GM06990 (cell line): ENCODE data around the gene RALGDS.

Experiments
- DNase-seq: peaks from one replicate; pipeline ENCODE4 v3.0.0-alpha.2; 2011; ENCODE audit not compliant: insufficient read length; ENCODE audit errors: extremely low read depth
- H3K27me3 ChIP-seq: replicated peaks from 2 replicates; pipeline ENCODE4 v1.6.0; 2011; ENCODE audit warnings: low read length; ENCODE audit not compliant: control insufficient read depth, insufficient read depth
- H3K36me3 ChIP-seq: 2 replicates; pipeline ENCODE4 v1.5.1; 2011; ENCODE audit warnings: low read length; ENCODE audit not compliant: control insufficient read depth, insufficient read depth
- H3K4me3 ChIP-seq: replicated peaks from 2 replicates; pipeline ENCODE4 v1.5.1; 2011; ENCODE audit warnings: low read depth, mild to moderate bottlenecking, control low read depth, low read length
- TF ChIP-seq, protein P1 (sequence below): IDR thresholded peaks from 2 replicates; pipeline ENCODE4 v1.5.1; 2011; ENCODE audit warnings: low read length, control low read depth, mild to moderate bottlenecking, inconsistent platforms; ENCODE audit not compliant: insufficient read depth, poor library complexity, severe bottlenecking

The RALGDS gene

DNA sequence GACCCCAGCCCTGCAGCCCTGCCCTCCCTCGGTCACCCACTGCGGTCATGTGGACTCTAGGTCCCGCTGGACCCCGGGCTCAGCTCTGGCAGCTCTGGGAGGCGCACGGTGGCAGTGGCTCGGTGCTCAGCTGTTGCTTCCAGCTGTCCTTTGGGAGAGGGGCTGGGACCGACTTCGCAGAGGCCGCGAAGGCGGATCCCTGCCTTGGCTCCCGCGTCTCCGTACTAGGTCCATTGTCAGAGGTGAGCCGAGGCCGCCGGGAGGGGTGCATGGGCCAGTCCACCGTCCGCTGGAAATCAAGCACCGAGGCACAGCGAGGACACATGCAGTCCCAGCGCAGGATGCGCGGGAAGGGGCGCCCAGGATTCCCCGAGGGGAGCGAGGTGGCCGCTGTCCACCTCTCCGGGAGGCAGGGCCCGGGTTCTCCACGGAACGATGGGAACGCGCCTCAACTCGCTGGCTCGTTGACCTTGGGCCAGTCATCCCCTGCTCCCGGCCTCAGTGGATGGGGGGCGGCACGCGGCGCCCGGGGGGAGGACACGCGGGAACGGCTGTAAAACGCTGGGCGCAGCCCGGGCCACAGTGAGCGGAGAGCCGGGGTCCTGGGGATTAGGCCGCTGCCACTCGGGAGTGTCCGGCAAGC, 41.9 kb upstream of the RALGDS start:
- Histone ChIP-seq H3K36me3 (no peaks in the 10 kb centered on the region), H3K27me3 (no peaks in the 10 kb centered on the region; the same call in 1 of the 2 replicates), H3K4me3 (peak overlapping the region; percentile 60)
- no peak for DNase-seq
- TF ChIP-seq, protein P1, sequence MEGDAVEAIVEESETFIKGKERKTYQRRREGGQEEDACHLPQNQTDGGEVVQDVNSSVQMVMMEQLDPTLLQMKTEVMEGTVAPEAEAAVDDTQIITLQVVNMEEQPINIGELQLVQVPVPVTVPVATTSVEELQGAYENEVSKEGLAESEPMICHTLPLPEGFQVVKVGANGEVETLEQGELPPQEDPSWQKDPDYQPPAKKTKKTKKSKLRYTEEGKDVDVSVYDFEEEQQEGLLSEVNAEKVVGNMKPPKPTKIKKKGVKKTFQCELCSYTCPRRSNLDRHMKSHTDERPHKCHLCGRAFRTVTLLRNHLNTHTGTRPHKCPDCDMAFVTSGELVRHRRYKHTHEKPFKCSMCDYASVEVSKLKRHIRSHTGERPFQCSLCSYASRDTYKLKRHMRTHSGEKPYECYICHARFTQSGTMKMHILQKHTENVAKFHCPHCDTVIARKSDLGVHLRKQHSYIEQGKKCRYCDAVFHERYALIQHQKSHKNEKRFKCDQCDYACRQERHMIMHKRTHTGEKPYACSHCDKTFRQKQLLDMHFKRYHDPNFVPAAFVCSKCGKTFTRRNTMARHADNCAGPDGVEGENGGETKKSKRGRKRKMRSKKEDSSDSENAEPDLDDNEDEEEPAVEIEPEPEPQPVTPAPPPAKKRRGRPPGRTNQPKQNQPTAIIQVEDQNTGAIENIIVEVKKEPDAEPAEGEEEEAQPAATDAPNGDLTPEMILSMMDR = no peak

DNA sequence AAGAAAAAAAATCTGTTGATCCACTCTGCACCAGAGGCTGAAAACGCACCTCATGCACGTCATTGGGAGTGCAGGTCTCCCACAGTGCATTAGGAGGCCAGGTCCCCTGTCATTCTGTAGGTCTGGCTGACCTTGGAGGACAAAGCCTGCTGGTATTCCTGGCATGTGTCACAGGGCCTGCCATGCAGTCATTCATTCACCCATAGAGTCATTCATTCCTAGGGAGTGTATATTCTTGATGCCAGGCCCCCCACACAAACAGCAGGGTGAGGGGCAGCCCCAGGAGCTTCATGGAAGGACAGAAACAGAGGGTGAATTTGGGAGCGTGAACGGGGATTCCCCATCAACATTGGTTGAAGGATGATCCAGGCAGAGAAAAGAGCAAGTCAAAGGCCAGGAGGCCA, 40.5 kb upstream of the RALGDS start:
- Histone ChIP-seq H3K36me3 (no peaks in the 10 kb centered on the region), H3K4me3 (no peak overlapping the region), H3K27me3 (no peaks in the 10 kb centered on the region; the same call in 1 of the 2 replicates)
- no peak for DNase-seq
- TF ChIP-seq, protein P1 = no peak

DNA sequence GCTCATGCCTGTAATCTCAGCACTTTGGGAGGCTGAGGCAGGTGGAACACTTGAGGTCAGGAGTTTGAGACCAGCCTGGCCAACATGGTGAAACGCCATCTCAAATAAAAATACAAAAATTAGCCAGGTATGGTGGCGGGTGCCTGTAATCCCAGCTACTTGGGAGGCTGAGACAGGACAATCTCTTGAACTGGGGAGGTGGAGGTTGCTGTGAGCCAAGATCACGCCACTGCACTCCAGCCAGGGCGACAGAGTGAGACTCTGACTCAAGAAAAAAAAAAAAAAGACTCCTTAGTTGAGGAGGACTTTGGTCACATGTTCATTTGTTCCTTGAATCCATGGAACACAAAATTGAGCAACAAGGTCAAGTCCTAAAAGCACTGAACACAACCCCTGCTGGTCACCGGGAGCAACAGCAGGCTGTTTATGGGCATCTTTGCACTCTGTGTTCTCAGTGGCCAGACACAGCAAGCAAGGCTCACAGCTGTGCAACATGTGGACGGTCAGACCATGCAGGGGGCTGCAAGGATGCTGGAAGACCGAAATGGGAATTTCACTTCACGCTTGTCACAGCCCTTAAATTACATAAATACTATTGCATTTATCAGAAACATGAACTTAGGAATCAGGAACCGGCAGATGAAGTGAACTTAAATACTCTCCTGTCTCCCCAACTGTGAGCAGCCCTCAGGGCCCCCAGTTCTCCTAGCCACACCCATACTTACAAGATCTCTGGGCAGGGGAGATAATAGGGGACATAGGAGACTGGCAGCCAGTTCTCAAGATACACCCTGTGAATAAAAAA, 39.9 kb upstream of the RALGDS start:
- DNase-seq = no peak
- TF ChIP-seq, protein P1 = peak; percentile 81
- H3K4me3 ChIP-seq = no peak overlapping the region
- no peaks in the 10 kb centered on the region; the same call in 1 of the 2 replicates for H3K27me3 ChIP-seq
- no peaks in the 10 kb centered on the region for H3K36me3 ChIP-seq

DNA sequence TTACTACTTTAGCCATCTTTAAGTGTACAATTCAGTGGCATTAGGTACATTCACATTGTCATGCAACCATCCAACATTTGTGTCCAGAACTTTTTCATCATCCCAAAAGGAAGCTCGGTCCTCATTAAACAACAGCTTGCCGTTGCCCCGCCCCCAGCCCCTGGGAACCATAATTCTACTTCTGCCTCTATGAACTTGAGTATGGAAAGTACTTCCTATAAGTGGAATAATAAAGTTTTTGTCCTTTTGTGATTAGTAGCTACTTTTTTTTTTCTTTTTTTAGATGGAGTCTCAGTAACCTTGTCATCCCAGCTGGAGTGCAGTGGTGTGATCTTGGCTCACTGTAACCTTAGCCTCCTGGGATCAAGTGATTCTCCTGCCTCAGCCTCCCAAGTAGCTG, 37.7 kb upstream of the RALGDS start:
- Histone ChIP-seq H3K4me3 (no peak overlapping the region), H3K27me3 (no peaks in the 10 kb centered on the region), H3K36me3 (no peaks in the 10 kb centered on the region)
- DNase-seq = no peak
- TF ChIP-seq, protein P1 = no peak

DNA sequence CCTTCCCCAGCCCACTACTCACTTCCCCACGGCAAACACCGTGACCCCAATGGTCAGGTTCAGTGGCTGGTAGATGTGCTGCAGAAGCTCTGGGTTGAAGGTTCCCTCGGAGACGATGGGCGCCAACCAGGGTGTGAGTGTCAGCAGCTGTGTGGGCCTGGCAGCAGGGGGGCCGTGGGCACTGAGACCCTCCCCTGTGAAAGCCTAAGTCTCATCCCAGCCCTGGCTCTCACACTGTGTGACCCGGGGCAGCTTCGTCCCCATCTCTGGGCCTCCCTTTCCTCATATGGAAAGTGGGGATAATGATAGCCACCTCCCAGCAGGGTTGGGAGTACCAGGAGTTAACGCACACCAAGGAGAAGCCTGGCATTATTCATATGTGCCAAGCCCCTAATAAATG, 34.1 kb upstream of the RALGDS start:
- H3K4me3 ChIP-seq = no peak overlapping the region
- H3K36me3 ChIP-seq = no peaks in the 10 kb centered on the region
- TF ChIP-seq, protein P1 = no peak
- no peaks in the 10 kb centered on the region for H3K27me3 ChIP-seq
- DNase-seq = no peak
